K562 (cell line): ENCODE results near the gene LEAP2. TPM values are rescaled to one million over a fixed set of nuclear protein-coding genes. Genes with fewer than 3 reads are reported as not detected.

ENCODE experiments used
- ARID3B ChIP-seq: fragments of 250-450 bp; sonication (Bioruptor Pico); IDR thresholded peaks from 2 replicates; pipeline ENCODE4 v1.4.0; 2020; ENCODE audit warnings: borderline replicate concordance
- BACH1 ChIP-seq: fragments of 200-800 bp; sonication (Bioruptor generic); IDR thresholded peaks from 2 replicates; pipeline ENCODE4 v1.6.1; 2016; ENCODE audit warnings: missing genetic modification characterization, missing compliant biosample characterization
- BCOR ChIP-seq: fragments of 450-650 bp; IDR thresholded peaks from 2 replicates; pipeline ENCODE4 v1.6.1; 2016
- CHD4 ChIP-seq: fragments of 200-600 bp; sonication (generic); IDR thresholded peaks from 3 replicates; pipeline ENCODE4 v1.6.1; 2012; ENCODE audit warnings: low read depth, mild to moderate bottlenecking, mixed read lengths, low read length, inconsistent platforms; ENCODE audit not compliant: insufficient read depth, insufficient replicate concordance, poor library complexity, severe bottlenecking
- ETV5 ChIP-seq: sonication (generic); formaldehyde crosslinking; IDR thresholded peaks from 2 replicates; pipeline ENCODE4 v1.4.0; 2020; ENCODE audit warnings: low read depth, mild to moderate bottlenecking, missing genetic modification reagents
- FOXM1 ChIP-seq, 2 experiments: fragments of 450-650 bp in 1 of 2; sonication (generic) in 1 of 2; formaldehyde crosslinking in 1 of 2; IDR thresholded peaks; 2 replicates each; pipeline versions ENCODE4 v1.6.1 to v1.9.0; 2017 to 2022; ENCODE audit warnings: low read depth in 2 of 2, mild to moderate bottlenecking in 2 of 2, missing genetic modification reagents in 1 of 2, moderate library complexity in 1 of 2
- HIVEP1 ChIP-seq: fragments of 250-450 bp; sonication (Bioruptor Pico); IDR thresholded peaks from 2 replicates; pipeline ENCODE4 v1.4.0; 2020; ENCODE audit warnings: mild to moderate bottlenecking
- IRF1 ChIP-seq: sonication (generic); formaldehyde crosslinking; IDR thresholded peaks from 2 replicates; pipeline ENCODE4 v1.8.0; 2022; ENCODE audit warnings: missing genetic modification reagents, mild to moderate bottlenecking, borderline replicate concordance
- IRF2 ChIP-seq: sonication (generic); formaldehyde crosslinking; IDR thresholded peaks from 2 replicates; pipeline ENCODE4 v1.8.1; 2022; ENCODE audit warnings: mild to moderate bottlenecking, missing genetic modification reagents
- KLF16 ChIP-seq: IDR thresholded peaks from 2 replicates; pipeline ENCODE4 v1.6.1; 2016; ENCODE audit warnings: antibody characterized with exemption
- MCM3 ChIP-seq: fragments of 450-650 bp; IDR thresholded peaks from 2 replicates; pipeline ENCODE4 v1.6.1; 2016
- MTA1 ChIP-seq: fragments of 450-650 bp; IDR thresholded peaks from 2 replicates; pipeline ENCODE4 v1.6.1; 2017; ENCODE audit warnings: borderline replicate concordance
- NBN ChIP-seq: fragments of 450-650 bp; IDR thresholded peaks from 2 replicates; pipeline ENCODE4 v1.6.1; 2016; ENCODE audit warnings: low read depth, mild to moderate bottlenecking
- NCOA2 ChIP-seq, 2 experiments: fragments of 450-650 bp; IDR thresholded peaks; 2 replicates each; pipeline ENCODE4 v1.6.1; 2018; ENCODE audit warnings: mild to moderate bottlenecking in 2 of 2, moderate library complexity in 1 of 2; ENCODE audit not compliant: partially characterized antibody in 2 of 2
- PBX2 ChIP-seq, 2 experiments: IDR thresholded peaks in 1 of 2; conservative IDR thresholded peaks in 1 of 2; 2 replicates each; pipeline ENCODE4 v1.6.1; 2016; ENCODE audit warnings: low read depth in 2 of 2, mild to moderate bottlenecking in 1 of 2, missing compliant biosample characterization in 1 of 2, missing genetic modification characterization in 1 of 2, moderate library complexity in 1 of 2
- PHF20 ChIP-seq: fragments of 450-650 bp; IDR thresholded peaks from 2 replicates; pipeline ENCODE4 v1.6.1; 2018; ENCODE audit not compliant: partially characterized antibody
- RAD21 ChIP-seq, 2 experiments: fragments of 250-450 bp in 1 of 2; fragments of 450-650 bp in 1 of 2; sonication (Bioruptor Pico) in 1 of 2; formaldehyde crosslinking in 1 of 2; IDR thresholded peaks in 1 of 2; conservative IDR thresholded peaks in 1 of 2; 2 replicates each; pipeline versions ENCODE4 v1.4.0 to v1.8.0; 2020 to 2022; ENCODE audit warnings: mild to moderate bottlenecking in 2 of 2, moderate library complexity in 1 of 2
- SMAD1 ChIP-seq: fragments of 150-350 bp; IDR thresholded peaks from 2 replicates; pipeline ENCODE4 v1.6.1; 2014; ENCODE audit warnings: low read length, low read depth; ENCODE audit not compliant: partially characterized antibody
- SOX6 ChIP-seq: fragments of 450-650 bp; IDR thresholded peaks from 2 replicates; pipeline ENCODE4 v1.6.1; 2014; ENCODE audit warnings: mild to moderate bottlenecking
- TBP ChIP-seq: optimal IDR thresholded peaks from 2 replicates; pipeline ENCODE3; 2011; ENCODE audit warnings: low read depth, low read length, improper control_type of control experiment
- ZBTB7A ChIP-seq: IDR thresholded peaks from 2 replicates; pipeline ENCODE4 v1.6.1; 2011; ENCODE audit warnings: low read depth, mild to moderate bottlenecking, low read length, moderate library complexity, borderline replicate concordance; ENCODE audit not compliant: control insufficient read depth
- ZFP36 ChIP-seq: fragments of 150-350 bp; IDR thresholded peaks from 2 replicates; pipeline ENCODE4 v1.6.1; 2018; ENCODE audit warnings: low read length, low read depth; ENCODE audit not compliant: partially characterized antibody
- ZNF212 ChIP-seq: fragments of 450-650 bp; formaldehyde crosslinking; IDR thresholded peaks from 2 replicates; pipeline ENCODE4 v1.4.0; 2020; ENCODE audit warnings: mild to moderate bottlenecking
- ZNF75A ChIP-seq: fragments of 450-650 bp; formaldehyde crosslinking; IDR thresholded peaks from 2 replicates; pipeline ENCODE4 v1.4.0; 2020; ENCODE audit warnings: mild to moderate bottlenecking
- polyA plus RNA-seq, 8 experiments: library from polyadenylated mRNA; depleted of rRNA in 4 of 8; stranded (reverse) in 5 of 8; unstranded in 3 of 8; fragments of >200 nt; fragmentation: Nextera tagmentation in 2 of 8; fragmentation: Illumina TruSeq in 1 of 8; extraction: Ambion mirVana in 2 of 8; extraction: Trizol in 1 of 8; gene quantifications; 2 replicates each; pipeline versions ENCODE4 v1.2.1 to v1.2.3, GENCODE V29; 2011 to 2014; ENCODE audit warnings: inconsistent platforms in 1 of 8, missing spikeins in 1 of 8
- total RNA-seq, 7 experiments: library from RNA; depleted of rRNA in 6 of 7; stranded (reverse); fragments of >200 nt in 6 of 7; fragmentation: Illumina TruSeq in 2 of 7; extraction: Trizol in 2 of 7; gene quantifications; 2 replicates each; pipeline versions ENCODE4 v1.2.1 to v1.2.3, GENCODE V29; 2011 to 2021; ENCODE audit warnings: low replicate concordance in 1 of 7

LEAP2 gene
- total and polyA plus RNA-seq, 9 of the 15 experiments (the other 6 are each of a cell fraction or from before 2014, with no cell fraction given): 1.1 to 5.6 (median 2.5) TPM

GRCh38 chr5:132830436-132831094, 42.9 kb upstream of the LEAP2 start, which contains the start of gene SHROOM1 (continued):
- TF ChIP-seq ZNF212 (CRISPR knock-in tag) (no peak), IRF2 (CRISPR knock-in tag) (no peak), NCOA2 (IDR thresholded peaks at IDR 0.05; ENCODE audit: partially characterized antibody in 2 of 2) (no peak), HIVEP1 (no peak), TBP (peak; percentile 61), ZNF75A (CRISPR knock-in tag) (no peak), BACH1 (tag) (no peak), SOX6 (no peak; the same call in 1 of the 2 replicates), CHD4 (no peak), BCOR (no peak), ARID3B (0 out of 2 replicates have a peak, but pooled peaks have one; percentile 10), RAD21 (CRISPR knock-in tag; conservative IDR thresholded peaks at IDR 0.05 in 1 of 2, IDR thresholded peaks at IDR 0.05 in 1 of 2) (peak in 1 of 2 experiments; percentile 18; a peak in 1 of 4 replicates), ZFP36 (no peak), PHF20 (peak; percentile 80), ETV5 (no peak; the same call in 1 of the 2 replicates), IRF1 (no peak), KLF16 (no peak), ZBTB7A (no peak), FOXM1 (IDR thresholded peaks at IDR 0.05; ENCODE audit: low read depth) (no peak), FOXM1 (CRISPR knock-in tag; IDR thresholded peaks at IDR 0.05; ENCODE audit: low read depth) (no peak), NBN (0 out of 2 replicates have a peak, but pooled peaks have one; percentile 31), MTA1 (no peak), SMAD1 (peak; percentile 59), MCM3 (no peak), PBX2 (CRISPR knock-in tag; IDR thresholded peaks at IDR 0.05; ENCODE audit: low read depth) (no peak), PBX2 (tag; conservative IDR thresholded peaks at IDR 0.05; ENCODE audit: low read depth) (no peak)
